Measurements from ENCODE around the gene NUP160. TPM values are rescaled to one million over a fixed set of nuclear protein-coding genes. Genes with fewer than 3 reads are reported as not detected.

Gene NUP160
- 28.7 and 35.6 TPM in 2 replicates for total RNA-seq

GRCh38 chr11:47847892-47848699 lies at the start of gene NUP160:
Gene NUP160 (minus strand): TSS chr11:47848350. CDS start chr11:47848318, 32 bp downstream.

Small RNA genes lying within 50 kb of the gene (small RNA-seq; reads per million reads assigned to genes)
- gene AC021443.1: not detected
- not detected for gene RF00019
- gene RNA5SP340: not detected

Other genes with a start within 250 kb of the NUP160 start
- gene MTCH2, start 205.8 kb downstream of the NUP160 start, total RNA-seq: 41.2 and 117 TPM in 2 replicates
- gene AGBL2, start 133.0 kb downstream of the NUP160 start, total RNA-seq: 6.4 and 9.4 TPM in 2 replicates
- gene FNBP4, start 81.0 kb downstream of the NUP160 start, total RNA-seq: 54.8 and 109 TPM in 2 replicates
- gene PTPRJ, start 132.2 kb upstream of the NUP160 start, total RNA-seq: 20.4 and 27.2 TPM in 2 replicates